COLO829 (cell line): Measurements from ENCODE around the gene RFXANK.
A peak's percentile ranks its signal among the peaks of the same experiment; 100 is the strongest.
"Not testable (repeated sequence)": the region's sequence is repeated elsewhere in the genome, so short reads cannot be mapped to it uniquely, and the experiment has no call there.

Experiments
- DNase-seq: peaks from one replicate; pipeline ENCODE4 v3.0.0; 2012; ENCODE audit warnings: low spot score

Gene RFXANK

GRCh38 chr19:19192078-19192882 lies at the start of gene RFXANK, which contains the start of gene BORCS8:
RFXANK (plus strand) TSS chr19:19192258; CDS start chr19:19193947, 1,689 bp downstream.
BORCS8 (minus strand) TSS chr19:19192152; CDS start chr19:19192117, 35 bp downstream.
- peak; percentile 98 for DNase-seq

GRCh38 chr19:19142347-19142746 lies 49.7 kb upstream of the RFXANK start:
- DNase-seq: no peak

GRCh38 chr19:19145281-19145680 lies 46.8 kb upstream of the RFXANK start:
- DNase-seq: no peak

- peak; percentile 51 for DNase-seq
Observed at GRCh38 chr19:19145684-19146608, 46.1 kb upstream of the RFXANK start.

GRCh38 chr19:19146865-19147264 lies 45.2 kb upstream of the RFXANK start:
- DNase-seq: no peak

- DNase-seq: no peak
Observed at GRCh38 chr19:19147344-19147743, 44.7 kb upstream of the RFXANK start.

- not testable (repeated sequence) for DNase-seq
Observed at GRCh38 chr19:19148504-19148903, 43.6 kb upstream of the RFXANK start.

- DNase-seq: no peak
Observed at GRCh38 chr19:19149435-19149834, 42.6 kb upstream of the RFXANK start.

GRCh38 chr19:19151418-19151817 lies 40.6 kb upstream of the RFXANK start:
- no peak for DNase-seq

GRCh38 chr19:19152668-19153384 lies 39.2 kb upstream of the RFXANK start:
- no peak for DNase-seq

- DNase-seq: no peak
Observed at GRCh38 chr19:19154768-19155494, 37.1 kb upstream of the RFXANK start.

- no peak for DNase-seq
Observed at GRCh38 chr19:19155495-19156219, 36.4 kb upstream of the RFXANK start.

- no peak for DNase-seq
Observed at GRCh38 chr19:19157808-19158207, 34.2 kb upstream of the RFXANK start.

GRCh38 chr19:19159534-19159933 lies 32.5 kb upstream of the RFXANK start:
- no peak for DNase-seq

- DNase-seq: no peak
Observed at GRCh38 chr19:19160461-19161035, 31.5 kb upstream of the RFXANK start.

GRCh38 chr19:19162495-19162894 lies 29.6 kb upstream of the RFXANK start:
- no peak for DNase-seq

GRCh38 chr19:19165396-19165795 lies 26.7 kb upstream of the RFXANK start:
- no peak for DNase-seq

- no peak for DNase-seq
Observed at GRCh38 chr19:19167612-19168011, 24.4 kb upstream of the RFXANK start.

GRCh38 chr19:19169236-19170052 lies 22.6 kb upstream of the RFXANK start:
- no peak for DNase-seq
